Measurements from ENCODE around the gene CAMTA2. TPM values are rescaled to one million over a fixed set of nuclear protein-coding genes. Genes with fewer than 3 reads are reported as not detected.

Gene CAMTA2
- total RNA-seq, 1 experiment from 2014 or later: 21.4 TPM

DNA sequence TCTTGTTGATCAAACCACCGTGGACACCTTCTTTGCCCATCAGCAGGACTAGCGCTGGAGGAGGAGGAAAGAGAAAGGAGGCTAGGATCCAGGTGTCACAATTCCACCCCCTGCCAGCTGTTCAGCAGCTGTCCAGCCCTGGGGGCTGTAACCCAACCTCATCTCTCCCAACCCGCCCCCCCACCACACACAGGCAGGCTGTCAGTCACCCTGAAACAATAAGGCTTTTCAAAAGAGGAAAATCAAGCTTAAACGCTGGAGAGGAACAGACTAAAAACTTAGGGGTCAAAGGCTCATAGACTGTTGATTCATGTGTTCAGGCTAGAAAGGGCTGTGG lies 41.6 kb downstream of the CAMTA2 start:
- H3K9me3 Mint-ChIP-seq (ENCODE audit: low read depth, unreplicated experiment): no peaks in the 10 kb centered on the region
- TF ChIP-seq, protein P1, sequence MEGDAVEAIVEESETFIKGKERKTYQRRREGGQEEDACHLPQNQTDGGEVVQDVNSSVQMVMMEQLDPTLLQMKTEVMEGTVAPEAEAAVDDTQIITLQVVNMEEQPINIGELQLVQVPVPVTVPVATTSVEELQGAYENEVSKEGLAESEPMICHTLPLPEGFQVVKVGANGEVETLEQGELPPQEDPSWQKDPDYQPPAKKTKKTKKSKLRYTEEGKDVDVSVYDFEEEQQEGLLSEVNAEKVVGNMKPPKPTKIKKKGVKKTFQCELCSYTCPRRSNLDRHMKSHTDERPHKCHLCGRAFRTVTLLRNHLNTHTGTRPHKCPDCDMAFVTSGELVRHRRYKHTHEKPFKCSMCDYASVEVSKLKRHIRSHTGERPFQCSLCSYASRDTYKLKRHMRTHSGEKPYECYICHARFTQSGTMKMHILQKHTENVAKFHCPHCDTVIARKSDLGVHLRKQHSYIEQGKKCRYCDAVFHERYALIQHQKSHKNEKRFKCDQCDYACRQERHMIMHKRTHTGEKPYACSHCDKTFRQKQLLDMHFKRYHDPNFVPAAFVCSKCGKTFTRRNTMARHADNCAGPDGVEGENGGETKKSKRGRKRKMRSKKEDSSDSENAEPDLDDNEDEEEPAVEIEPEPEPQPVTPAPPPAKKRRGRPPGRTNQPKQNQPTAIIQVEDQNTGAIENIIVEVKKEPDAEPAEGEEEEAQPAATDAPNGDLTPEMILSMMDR (IDR thresholded peaks at IDR 0.05; ENCODE audit: unreplicated experiment): no peak
- no peaks in the 10 kb centered on the region for H3K27me3 Mint-ChIP-seq (ENCODE audit: unreplicated experiment)
- H3K27ac Mint-ChIP-seq (ENCODE audit: unreplicated experiment): peak overlapping the region; percentile 98
- no TSS peak for BruUV-seq (replicated peaks)
- H3K4me3 Mint-ChIP-seq (ENCODE audit: low read depth, unreplicated experiment): peak overlapping the region; percentile 89
- H3K4me1 Mint-ChIP-seq (ENCODE audit: low read depth, unreplicated experiment): peaks cover 36% of the 10 kb centered on the region
- intact Hi-C loops (cut with micrococcal nuclease; ENCODE audit: unreplicated experiment): no loop called here
- no peak for DNase-seq
- CTCF ChIA-PET: no interaction called here
- peaks cover 84% of the 10 kb centered on the region for H3K36me3 Mint-ChIP-seq (ENCODE audit: insufficient read depth, unreplicated experiment)

DNA sequence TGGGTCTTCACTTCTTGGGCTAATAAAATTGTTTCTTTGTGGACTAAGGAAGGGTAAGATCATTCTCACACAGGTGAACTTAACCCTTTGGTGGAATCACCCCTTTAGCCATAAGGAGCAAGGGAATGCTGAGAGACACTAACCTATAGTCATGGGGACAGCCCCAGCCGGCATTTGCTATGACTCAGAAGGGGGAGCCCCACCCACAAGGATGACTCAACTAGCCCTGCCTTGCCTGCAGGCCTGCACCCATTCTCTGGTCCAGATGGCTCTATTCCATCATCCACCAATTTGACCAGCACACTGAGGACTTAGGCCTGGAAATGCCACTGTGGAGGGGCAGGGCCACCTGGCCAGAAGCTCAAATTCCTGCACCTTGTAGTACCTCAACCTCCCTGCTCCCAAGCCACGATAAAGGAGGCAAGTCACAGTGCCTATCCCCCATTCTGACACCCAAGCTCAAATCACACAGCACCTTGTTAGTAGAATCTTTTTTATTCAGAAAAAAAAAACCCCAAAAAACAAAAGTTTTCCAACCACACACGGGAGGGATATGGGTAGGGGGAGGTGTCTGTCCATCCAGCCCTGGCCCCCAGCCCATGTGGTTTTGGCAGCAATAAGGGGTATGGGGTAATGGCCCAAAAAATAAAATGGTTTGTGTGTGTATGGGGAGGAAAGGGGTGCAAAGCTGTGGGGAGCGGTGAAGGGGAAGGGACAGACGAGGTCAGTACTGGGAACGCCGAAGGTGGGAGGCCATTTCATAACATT lies 42.1 kb downstream of the CAMTA2 start:
- no TSS peak for BruUV-seq (replicated peaks)
- TF ChIP-seq, protein P1 (IDR thresholded peaks at IDR 0.05; ENCODE audit: unreplicated experiment): no peak
- H3K27ac Mint-ChIP-seq (ENCODE audit: unreplicated experiment): peak overlapping the region; percentile 84
- CTCF ChIA-PET: no interaction called here
- H3K4me3 Mint-ChIP-seq (ENCODE audit: low read depth, unreplicated experiment): peak overlapping the region; percentile 89
- H3K4me1 Mint-ChIP-seq (ENCODE audit: low read depth, unreplicated experiment): peaks cover 33% of the 10 kb centered on the region
- H3K9me3 Mint-ChIP-seq (ENCODE audit: low read depth, unreplicated experiment): no peaks in the 10 kb centered on the region
- H3K36me3 Mint-ChIP-seq (ENCODE audit: insufficient read depth, unreplicated experiment): peaks cover 85% of the 10 kb centered on the region
- DNase-seq: peak; percentile 80
- intact Hi-C loops (cut with micrococcal nuclease; ENCODE audit: unreplicated experiment): no loop called here
- H3K27me3 Mint-ChIP-seq (ENCODE audit: unreplicated experiment): no peaks in the 10 kb centered on the region

DNA sequence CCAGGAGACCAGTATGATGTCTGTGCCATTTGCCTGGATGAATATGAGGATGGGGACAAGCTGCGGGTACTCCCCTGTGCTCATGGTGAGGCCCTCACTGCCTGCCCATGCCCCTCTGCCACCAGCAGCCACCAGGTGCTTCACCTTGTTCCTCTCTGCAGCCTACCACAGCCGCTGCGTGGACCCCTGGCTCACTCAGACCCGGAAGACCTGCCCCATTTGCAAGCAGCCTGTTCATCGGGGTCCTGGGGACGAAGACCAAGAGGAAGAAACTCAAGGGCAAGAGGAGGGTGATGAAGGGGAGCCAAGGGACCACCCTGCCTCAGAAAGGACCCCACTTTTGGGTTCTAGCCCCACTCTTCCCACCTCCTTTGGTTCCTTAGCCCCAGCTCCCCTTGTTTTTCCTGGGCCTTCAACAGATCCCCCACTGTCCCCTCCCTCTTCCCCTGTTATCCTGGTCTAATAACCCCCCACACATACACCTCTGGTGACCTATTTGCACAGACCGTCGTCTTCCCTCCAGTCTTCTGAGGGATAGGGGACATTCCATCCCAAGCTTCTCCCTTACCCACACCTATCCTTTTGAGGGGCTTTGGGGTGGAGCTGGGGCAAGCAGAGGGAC lies 42.8 kb downstream of the CAMTA2 start:
- peaks cover 88% of the 10 kb centered on the region for H3K36me3 Mint-ChIP-seq (ENCODE audit: insufficient read depth, unreplicated experiment)
- H3K9me3 Mint-ChIP-seq (ENCODE audit: low read depth, unreplicated experiment): no peaks in the 10 kb centered on the region
- intact Hi-C loops (cut with micrococcal nuclease; ENCODE audit: unreplicated experiment): no loop called here
- peak overlapping the region; percentile 89 for H3K4me3 Mint-ChIP-seq (ENCODE audit: low read depth, unreplicated experiment)
- CTCF ChIA-PET: no interaction called here
- no peaks in the 10 kb centered on the region for H3K27me3 Mint-ChIP-seq (ENCODE audit: unreplicated experiment)
- peak overlapping the region; percentile 84 for H3K27ac Mint-ChIP-seq (ENCODE audit: unreplicated experiment)
- TF ChIP-seq, protein P1 (IDR thresholded peaks at IDR 0.05; ENCODE audit: unreplicated experiment): no peak
- peaks cover 31% of the 10 kb centered on the region for H3K4me1 Mint-ChIP-seq (ENCODE audit: low read depth, unreplicated experiment)
- BruUV-seq (replicated peaks): no TSS peak
- DNase-seq: no peak

DNA sequence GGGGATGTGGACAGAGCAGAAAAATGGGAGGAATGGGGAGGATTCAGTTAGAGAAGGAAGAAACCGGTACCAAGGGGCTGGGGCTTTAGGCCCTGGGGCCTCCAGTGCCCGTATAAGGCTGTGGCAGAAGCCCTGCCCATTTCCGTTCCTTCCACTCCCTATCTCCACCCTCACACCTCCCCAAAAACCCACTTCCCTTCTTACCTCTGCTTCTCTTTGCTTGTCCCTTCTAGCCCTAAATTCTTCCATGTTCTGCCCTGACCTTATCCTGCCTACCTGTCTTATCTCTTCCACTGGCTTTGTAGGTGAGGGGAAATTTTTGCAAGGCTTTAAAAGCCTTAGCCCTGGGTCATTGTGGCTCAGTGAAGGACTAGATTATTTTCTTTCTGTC lies 43.3 kb downstream of the CAMTA2 start:
- H3K27ac Mint-ChIP-seq (ENCODE audit: unreplicated experiment): peak overlapping the region; percentile 11
- H3K36me3 Mint-ChIP-seq (ENCODE audit: insufficient read depth, unreplicated experiment): peaks cover 93% of the 10 kb centered on the region
- H3K27me3 Mint-ChIP-seq (ENCODE audit: unreplicated experiment): no peaks in the 10 kb centered on the region
- no peak for DNase-seq
- intact Hi-C loops (cut with micrococcal nuclease; ENCODE audit: unreplicated experiment): no loop called here
- no TSS peak for BruUV-seq (replicated peaks)
- peaks cover 31% of the 10 kb centered on the region for H3K4me1 Mint-ChIP-seq (ENCODE audit: low read depth, unreplicated experiment)
- CTCF ChIA-PET: no interaction called here
- H3K9me3 Mint-ChIP-seq (ENCODE audit: low read depth, unreplicated experiment): no peaks in the 10 kb centered on the region
- TF ChIP-seq, protein P1 (IDR thresholded peaks at IDR 0.05; ENCODE audit: unreplicated experiment): no peak
- no peak overlapping the region for H3K4me3 Mint-ChIP-seq (ENCODE audit: low read depth, unreplicated experiment)
